Keratinocyte (primary cell): Measurements from ENCODE around the gene NAP1L5.
A peak's percentile ranks its signal among the peaks of the same experiment; 100 is the strongest.

Experiments used
- CTCF ChIP-seq, 3 experiments: IDR thresholded peaks in 1 of 3; conservative IDR thresholded peaks in 1 of 3; optimal IDR thresholded peaks in 1 of 3; 2 replicates in 2 of 3; 3 replicates in 1 of 3; pipeline versions ENCODE3 to v1.5.1; 2011; ENCODE audit warnings: low read length in 3 of 3, mild to moderate bottlenecking in 3 of 3, moderate library complexity in 2 of 3, control low read depth in 1 of 3, inconsistent platforms in 1 of 3; ENCODE audit not compliant: insufficient read depth in 2 of 3; ENCODE audit errors: extremely low read depth in 1 of 3
- EZH2 ChIP-seq: IDR thresholded peaks from one replicate; pipeline ENCODE4 v1.6.1; 2012; ENCODE audit warnings: inconsistent platforms, mild to moderate bottlenecking, low read length, moderate library complexity

GRCh38 chr4:88672987-88673386 is 24.6 kb downstream of the NAP1L5 start:
- peak; percentile 27 to 46 (median 36) for TF ChIP-seq CTCF (optimal IDR thresholded peaks at IDR 0.05 in 1 of 3, IDR thresholded peaks at IDR 0.05 in 1 of 3, conservative IDR thresholded peaks at IDR 0.05 in 1 of 3; ENCODE audit: extremely low read depth in 1 of 3, insufficient read depth in 2 of 3, low read length in 3 of 3)
- TF ChIP-seq EZH2: no peak
